PC-9 (cell line): ENCODE data around the gene TBC1D2B. TPM values are rescaled to one million over a fixed set of nuclear protein-coding genes. Genes with fewer than 3 reads are reported as not detected.
A peak's percentile ranks its signal among the peaks of the same experiment; 100 is the strongest.

Source experiments
- BruUV-seq: library from RNA; stranded (reverse); fragments of 400-500 nt; replicated peaks from 2 replicates; lab custom pipeline; 2021; lab: Mats Ljungman, UMichigan
- CTCF ChIA-PET: fragments of 300-600 bp; sonication (Branson Sonifier 250); formaldehyde crosslinking; loops from one replicate; lab custom pipeline; 2022; ENCODE audit warnings: antibody characterized with exemption; lab: Charles Lee
- POLR2A ChIA-PET: fragments of 300-600 bp; sonication (Branson Sonifier 250); formaldehyde crosslinking; loops from one replicate; lab custom pipeline; 2022; ENCODE audit warnings: antibody characterized with exemption; ENCODE audit not compliant: unreplicated experiment; lab: Charles Lee
- DNase-seq, 2 experiments: peaks; one replicate each; pipeline versions ENCODE4 v3.0.0 to v3.0.0-alpha.2; 2015 to 2022; ENCODE audit warnings: mixed read lengths in 1 of 2
- H2AFZ ChIP-seq: fragments of 200-600 bp; sonication (generic); 2 replicates; pipeline ENCODE4 v1.8.1; 2017; ENCODE audit warnings: antibody characterized with exemption
- H3F3A ChIP-seq: fragments of 200-600 bp; sonication (generic); 2 replicates; pipeline ENCODE4 v1.8.1; 2017; ENCODE audit warnings: antibody characterized with exemption, mild to moderate bottlenecking, low read depth; ENCODE audit not compliant: insufficient read depth
- H3K27ac ChIP-seq: fragments of 200-600 bp; sonication (generic); 2 replicates; pipeline ENCODE4 v1.6.1; 2016; ENCODE audit warnings: mixed run types
- H3K27me3 ChIP-seq: fragments of 200-600 bp; sonication (generic); 2 replicates; pipeline ENCODE4 v1.6.1; 2016; ENCODE audit warnings: low read depth, mixed run types; ENCODE audit not compliant: insufficient read depth
- H3K36me3 ChIP-seq: fragments of 200-600 bp; sonication (generic); 2 replicates; pipeline ENCODE4 v1.6.1; 2016; ENCODE audit warnings: low read depth, mixed run types
- H3K4me1 ChIP-seq: fragments of 200-600 bp; sonication (generic); replicated peaks from 2 replicates; pipeline ENCODE4 v1.6.1; 2016; ENCODE audit warnings: mixed run types; ENCODE audit not compliant: insufficient read depth
- H3K4me2 ChIP-seq: fragments of 200-600 bp; sonication (generic); 2 replicates; pipeline ENCODE4 v1.6.1; 2017; ENCODE audit warnings: mixed run types
- H3K4me3 ChIP-seq: fragments of 200-600 bp; sonication (generic); 2 replicates; pipeline ENCODE4 v1.6.1; 2016; ENCODE audit warnings: mixed run types
- H3K79me2 ChIP-seq: fragments of 200-600 bp; sonication (generic); 2 replicates; pipeline ENCODE4 v1.6.1; 2017; ENCODE audit warnings: low read depth, mixed run types
- H3K9me2 ChIP-seq: fragments of 200-600 bp; sonication (generic); 2 replicates; pipeline ENCODE4 v1.8.1; 2017; ENCODE audit warnings: mild to moderate bottlenecking; ENCODE audit not compliant: insufficient read depth
- H3K9me3 ChIP-seq: fragments of 200-600 bp; sonication (generic); 2 replicates; pipeline ENCODE4 v1.8.1; 2016; ENCODE audit warnings: low read depth; ENCODE audit not compliant: insufficient read depth
- H4K20me1 ChIP-seq: fragments of 200-600 bp; sonication (generic); 2 replicates; pipeline ENCODE4 v1.8.1; 2017; ENCODE audit not compliant: insufficient read depth
- EZH2 ChIP-seq: fragments of 200-600 bp; sonication (generic); IDR thresholded peaks from 2 replicates; pipeline ENCODE4 v1.8.0; 2017; ENCODE audit warnings: antibody characterized with exemption, low read depth
- intact Hi-C: fragments of 100-400 bp; cut with micrococcal nuclease; formaldehyde crosslinking; loops from one replicate; pipeline ENCODE4 v1.10.0; 2022; ENCODE audit not compliant: unreplicated experiment
- total RNA-seq: library from RNA; stranded (reverse); gene quantifications from 2 replicates; pipeline ENCODE4 v1.2.3, GENCODE V29; 2021
- TF ChIP-seq, protein P1 (sequence below): fragments of 200-600 bp; sonication (generic); conservative IDR thresholded peaks from 2 replicates; pipeline ENCODE4 v1.6.1; 2017; ENCODE audit warnings: mixed run types, antibody characterized with exemption, mild to moderate bottlenecking, moderate library complexity

The TBC1D2B gene
- total RNA-seq, 1 experiment from 2014 or later = 27.7 TPM

- H3K27ac ChIP-seq = no peak overlapping the region
- ChIA-PET POLR2A (interaction anchor here (0.5 kb wide), 1 partner anchor 106 kb away, joined by 4 read pairs; no protein-coding TSS in a partner anchor), CTCF (no interaction called here)
- peaks cover 2% of the 10 kb centered on the region for H3K4me1 ChIP-seq
- no peaks in the 10 kb centered on the region for H3K9me2 ChIP-seq
- no peak overlapping the region for H3K4me3 ChIP-seq
- H2AFZ ChIP-seq = no peak overlapping the region
- no peaks in the 10 kb centered on the region for H3K36me3 ChIP-seq
- no peak for DNase-seq
- no peaks in the 10 kb centered on the region for H3K79me2 ChIP-seq
- H4K20me1 ChIP-seq = no peaks in the 10 kb centered on the region
- H3K27me3 ChIP-seq = no peaks in the 10 kb centered on the region
- BruUV-seq = no TSS peak
- H3K4me2 ChIP-seq = no peak overlapping the region
- intact Hi-C loops = loop anchor here (5.0 kb wide), 3 partner anchors 67 to 312 kb away; no protein-coding TSS in a partner anchor
- TF ChIP-seq EZH2 = no peak
- TF ChIP-seq, protein P1, sequence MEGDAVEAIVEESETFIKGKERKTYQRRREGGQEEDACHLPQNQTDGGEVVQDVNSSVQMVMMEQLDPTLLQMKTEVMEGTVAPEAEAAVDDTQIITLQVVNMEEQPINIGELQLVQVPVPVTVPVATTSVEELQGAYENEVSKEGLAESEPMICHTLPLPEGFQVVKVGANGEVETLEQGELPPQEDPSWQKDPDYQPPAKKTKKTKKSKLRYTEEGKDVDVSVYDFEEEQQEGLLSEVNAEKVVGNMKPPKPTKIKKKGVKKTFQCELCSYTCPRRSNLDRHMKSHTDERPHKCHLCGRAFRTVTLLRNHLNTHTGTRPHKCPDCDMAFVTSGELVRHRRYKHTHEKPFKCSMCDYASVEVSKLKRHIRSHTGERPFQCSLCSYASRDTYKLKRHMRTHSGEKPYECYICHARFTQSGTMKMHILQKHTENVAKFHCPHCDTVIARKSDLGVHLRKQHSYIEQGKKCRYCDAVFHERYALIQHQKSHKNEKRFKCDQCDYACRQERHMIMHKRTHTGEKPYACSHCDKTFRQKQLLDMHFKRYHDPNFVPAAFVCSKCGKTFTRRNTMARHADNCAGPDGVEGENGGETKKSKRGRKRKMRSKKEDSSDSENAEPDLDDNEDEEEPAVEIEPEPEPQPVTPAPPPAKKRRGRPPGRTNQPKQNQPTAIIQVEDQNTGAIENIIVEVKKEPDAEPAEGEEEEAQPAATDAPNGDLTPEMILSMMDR = no peak
- no peaks in the 10 kb centered on the region for H3K9me3 ChIP-seq
- H3F3A ChIP-seq = no peaks in the 10 kb centered on the region
Observed at GRCh38 chr15:78110096-78110495, 32.6 kb upstream of the TBC1D2B start.

GRCh38 chr15:78109156-78109555, 31.6 kb upstream of the TBC1D2B start:
- Histone ChIP-seq H3K4me2 (no peak overlapping the region), H3K9me3 (no peaks in the 10 kb centered on the region), H3F3A (peaks cover 5% of the 10 kb centered on the region; the same call in 1 of the 2 replicates), H3K27me3 (no peaks in the 10 kb centered on the region), H4K20me1 (no peaks in the 10 kb centered on the region), H3K36me3 (no peaks in the 10 kb centered on the region), H3K4me3 (no peak overlapping the region), H3K79me2 (no peaks in the 10 kb centered on the region), H3K4me1 (peaks cover 12% of the 10 kb centered on the region), H2AFZ (no peak overlapping the region), H3K9me2 (no peaks in the 10 kb centered on the region), H3K27ac (no peak overlapping the region)
- no peak for DNase-seq
- ChIA-PET POLR2A (no interaction called here), CTCF (interaction anchor here (0.6 to 2.1 kb wide), 5 partner anchors 40 to 152 kb away, joined by 4 to 11 read pairs (median 6); no protein-coding TSS in a partner anchor)
- TF ChIP-seq EZH2 = no peak
- TF ChIP-seq, protein P1 = no peak
- intact Hi-C loops = loop anchor here (5.0 kb wide), 1 partner anchor 207 kb away; no protein-coding TSS in a partner anchor
- BruUV-seq = no TSS peak

DNA sequence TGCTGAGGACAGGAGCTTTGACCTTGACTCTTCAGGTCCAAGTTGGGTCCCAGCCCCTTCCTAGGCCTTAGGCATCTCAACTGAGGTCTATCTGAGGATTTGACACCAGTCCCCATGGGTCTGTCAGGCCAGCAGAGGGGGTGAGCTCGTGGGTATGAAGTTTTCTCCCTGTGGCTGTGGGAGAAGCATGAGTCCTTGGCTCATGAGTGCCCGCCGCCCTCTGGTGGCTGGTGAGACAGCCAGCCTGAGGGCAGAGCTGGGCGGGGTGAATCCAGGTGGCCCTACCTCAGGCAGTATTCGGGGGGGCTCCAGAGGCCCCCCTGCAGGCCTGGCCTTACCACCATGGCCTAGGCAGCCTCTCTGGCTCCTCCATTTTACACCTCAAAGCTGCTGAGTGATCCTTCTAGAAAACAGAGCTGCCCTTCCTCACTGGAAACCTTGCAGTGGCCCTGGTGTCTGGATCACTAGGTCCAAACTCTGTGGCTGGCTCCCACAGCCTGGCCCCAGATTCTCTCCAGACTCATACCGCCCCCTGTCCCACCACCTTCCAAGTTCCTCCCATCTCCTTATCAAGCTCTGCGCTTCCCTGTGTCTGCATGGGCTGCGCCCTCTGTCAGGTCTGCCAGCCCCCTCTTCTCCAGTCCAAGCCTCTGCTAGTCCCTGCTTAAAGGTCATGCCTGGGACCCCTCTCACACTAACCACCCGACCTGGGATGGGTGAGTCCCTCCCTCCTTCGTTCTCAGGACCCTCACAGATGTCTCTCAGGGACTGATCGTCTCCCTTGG, 31.0 kb upstream of the TBC1D2B start:
- H3K27me3 ChIP-seq = no peaks in the 10 kb centered on the region
- no peak for TF ChIP-seq EZH2
- TF ChIP-seq, protein P1 = peak; percentile 86
- H3K9me3 ChIP-seq = no peaks in the 10 kb centered on the region
- ChIA-PET CTCF (interaction anchor here (0.6 to 2.1 kb wide), 9 partner anchors 41 to 689 kb away, joined by 3 to 11 read pairs (median 5); no protein-coding TSS in a partner anchor), POLR2A (no interaction called here)
- intact Hi-C loops = loop anchor here (1.0 to 5.0 kb wide), 5 partner anchors 108 to 206 kb away; no protein-coding TSS in a partner anchor
- H4K20me1 ChIP-seq = no peaks in the 10 kb centered on the region
- H3K4me3 ChIP-seq = no peak overlapping the region
- no peak overlapping the region for H3K4me2 ChIP-seq
- peaks cover 18% of the 10 kb centered on the region for H3K4me1 ChIP-seq
- no peak overlapping the region for H2AFZ ChIP-seq
- no TSS peak for BruUV-seq
- H3K9me2 ChIP-seq = no peaks in the 10 kb centered on the region
- peaks cover 8% of the 10 kb centered on the region; the same call in 1 of the 2 replicates for H3F3A ChIP-seq
- no peaks in the 10 kb centered on the region for H3K79me2 ChIP-seq
- DNase-seq = peak; percentile 69 to 76
- H3K36me3 ChIP-seq = no peaks in the 10 kb centered on the region
- H3K27ac ChIP-seq = no peak overlapping the region
